ENCODE data around the gene BMP7. TPM values are rescaled to one million over a fixed set of nuclear protein-coding genes. Genes with fewer than 3 reads are reported as not detected.
"Not testable (repeated sequence)": the region's sequence is repeated elsewhere in the genome, so short reads cannot be mapped to it uniquely, and the experiment has no call there.

BMP7 gene
- total RNA-seq, 1 experiment from 2014 or later = not detected

GRCh38 chr20:57165427-57166004 lies 100.9 kb downstream of the BMP7 start:
- H3K36me3 ChIP-seq = no peaks in the 10 kb centered on the region
- no peaks in the 10 kb centered on the region for H3K27me3 ChIP-seq (replicated peaks)
- no peak overlapping the region for H3K27ac ChIP-seq
- H3K4me3 ChIP-seq = no peak overlapping the region
- H3K4me1 ChIP-seq (replicated peaks) = peaks cover 21% of the 10 kb centered on the region
- DNase-seq (ENCODE audit: low read depth in 1 of 2, low spot score in 2 of 2) = no peak
- H3K9me3 ChIP-seq (replicated peaks) = no peaks in the 10 kb centered on the region

- Histone ChIP-seq H3K36me3 (no peaks in the 10 kb centered on the region), H3K27me3 (replicated peaks) (no peaks in the 10 kb centered on the region), H3K4me3 (no peak overlapping the region), H3K9me3 (replicated peaks) (no peaks in the 10 kb centered on the region), H3K4me1 (replicated peaks) (peaks cover 21% of the 10 kb centered on the region), H3K27ac (no peak overlapping the region)
- no peak for DNase-seq (ENCODE audit: low read depth in 1 of 2, low spot score in 2 of 2)
These were observed 101.6 kb downstream of the BMP7 start for GRCh38 chr20:57164872-57165271.

GRCh38 chr20:57163041-57163440 lies 103.4 kb downstream of the BMP7 start:
- peaks cover 7% of the 10 kb centered on the region for H3K4me1 ChIP-seq (replicated peaks)
- H3K9me3 ChIP-seq (replicated peaks) = no peaks in the 10 kb centered on the region
- no peak overlapping the region for H3K4me3 ChIP-seq
- DNase-seq (ENCODE audit: low read depth in 1 of 2, low spot score in 2 of 2) = no peak
- no peaks in the 10 kb centered on the region for H3K27me3 ChIP-seq (replicated peaks)
- H3K36me3 ChIP-seq = no peaks in the 10 kb centered on the region
- no peak overlapping the region for H3K27ac ChIP-seq

GRCh38 chr20:57162362-57162652 lies 104.1 kb downstream of the BMP7 start:
- Histone ChIP-seq H3K9me3 (replicated peaks) (no peaks in the 10 kb centered on the region), H3K27me3 (replicated peaks) (no peaks in the 10 kb centered on the region), H3K36me3 (no peaks in the 10 kb centered on the region), H3K27ac (no peak overlapping the region), H3K4me1 (replicated peaks) (no peaks in the 10 kb centered on the region), H3K4me3 (no peak overlapping the region)
- DNase-seq (ENCODE audit: low read depth in 1 of 2, low spot score in 2 of 2) = no peak

- DNase-seq (ENCODE audit: low read depth in 1 of 2, low spot score in 2 of 2) = no peak
- Histone ChIP-seq H3K4me3 (no peak overlapping the region), H3K36me3 (no peaks in the 10 kb centered on the region), H3K4me1 (replicated peaks) (no peaks in the 10 kb centered on the region), H3K27ac (no peak overlapping the region), H3K27me3 (replicated peaks) (no peaks in the 10 kb centered on the region), H3K9me3 (replicated peaks) (no peaks in the 10 kb centered on the region)
These were observed 104.7 kb downstream of the BMP7 start for GRCh38 chr20:57161478-57162361.

DNA sequence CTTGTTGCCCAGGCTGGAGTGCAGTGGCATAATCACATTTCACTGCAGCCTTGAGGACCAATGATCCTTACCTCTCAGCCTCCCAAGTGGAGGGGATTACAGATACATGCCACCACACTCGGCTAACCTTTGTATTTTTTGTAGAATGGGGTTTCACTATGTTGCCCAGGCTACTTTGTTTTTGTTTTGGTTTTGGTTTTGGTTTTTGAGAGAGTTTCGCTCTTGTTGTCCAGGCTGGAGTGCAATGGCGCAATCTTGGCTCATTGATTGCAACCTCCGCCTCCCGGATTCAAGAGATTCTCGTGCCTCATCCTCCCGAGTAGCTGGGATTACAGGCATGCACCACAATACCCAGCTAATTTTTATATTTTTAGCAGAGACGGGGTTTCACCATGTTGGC lies 105.5 kb downstream of the BMP7 start:
- Histone ChIP-seq H3K27ac (no peak overlapping the region), H3K36me3 (no peaks in the 10 kb centered on the region), H3K4me3 (no peak overlapping the region), H3K4me1 (replicated peaks) (no peaks in the 10 kb centered on the region), H3K9me3 (replicated peaks) (no peaks in the 10 kb centered on the region), H3K27me3 (replicated peaks) (no peaks in the 10 kb centered on the region)
- DNase-seq (ENCODE audit: low read depth in 1 of 2, low spot score in 2 of 2) = no peak

DNA sequence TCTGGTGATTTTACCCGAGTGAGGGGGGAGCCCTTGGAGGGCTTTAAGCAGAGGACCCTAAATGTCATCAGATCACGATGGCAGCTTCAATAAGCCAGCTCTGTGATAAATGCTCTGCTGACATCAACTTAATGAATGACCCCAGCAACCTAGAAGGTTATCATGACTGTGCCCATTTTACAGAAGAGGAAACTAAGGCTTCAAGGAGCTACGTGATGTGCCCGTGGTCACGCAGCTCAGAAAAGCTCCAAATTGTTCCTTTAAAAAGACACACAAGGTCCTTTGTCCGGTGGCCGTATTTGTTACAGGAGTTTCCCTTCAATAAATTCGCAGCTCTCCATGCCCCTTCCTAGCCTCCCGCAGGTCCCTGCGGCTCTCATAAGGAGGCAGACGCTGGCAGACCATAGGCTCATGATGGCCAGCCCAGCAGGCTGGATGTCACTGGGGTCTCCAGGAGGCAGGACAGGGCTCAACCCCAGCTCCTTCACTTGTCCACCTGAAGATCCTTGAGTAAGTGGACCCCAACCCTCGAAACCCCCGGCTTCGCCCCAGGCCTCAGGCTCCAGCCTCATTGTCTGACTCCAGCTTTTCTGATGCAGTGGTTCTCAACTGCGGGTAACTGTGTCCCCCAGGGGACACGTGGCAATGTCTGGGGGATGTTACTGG lies 106.4 kb downstream of the BMP7 start:
- no peaks in the 10 kb centered on the region for H3K36me3 ChIP-seq
- H3K4me1 ChIP-seq (replicated peaks) = no peaks in the 10 kb centered on the region
- no peak overlapping the region for H3K4me3 ChIP-seq
- no peak overlapping the region for H3K27ac ChIP-seq
- no peak for DNase-seq (ENCODE audit: low read depth in 1 of 2, low spot score in 2 of 2)
- H3K9me3 ChIP-seq (replicated peaks) = no peaks in the 10 kb centered on the region
- H3K27me3 ChIP-seq (replicated peaks) = no peaks in the 10 kb centered on the region

- no peaks in the 10 kb centered on the region for H3K27me3 ChIP-seq (replicated peaks)
- no peak for DNase-seq (ENCODE audit: low read depth in 1 of 2, low spot score in 2 of 2)
- H3K36me3 ChIP-seq = no peaks in the 10 kb centered on the region
- H3K27ac ChIP-seq = no peak overlapping the region
- no peaks in the 10 kb centered on the region for H3K9me3 ChIP-seq (replicated peaks)
- H3K4me3 ChIP-seq = no peak overlapping the region
- no peaks in the 10 kb centered on the region for H3K4me1 ChIP-seq (replicated peaks)
These were observed 107.1 kb downstream of the BMP7 start for GRCh38 chr20:57159193-57159851.

DNA sequence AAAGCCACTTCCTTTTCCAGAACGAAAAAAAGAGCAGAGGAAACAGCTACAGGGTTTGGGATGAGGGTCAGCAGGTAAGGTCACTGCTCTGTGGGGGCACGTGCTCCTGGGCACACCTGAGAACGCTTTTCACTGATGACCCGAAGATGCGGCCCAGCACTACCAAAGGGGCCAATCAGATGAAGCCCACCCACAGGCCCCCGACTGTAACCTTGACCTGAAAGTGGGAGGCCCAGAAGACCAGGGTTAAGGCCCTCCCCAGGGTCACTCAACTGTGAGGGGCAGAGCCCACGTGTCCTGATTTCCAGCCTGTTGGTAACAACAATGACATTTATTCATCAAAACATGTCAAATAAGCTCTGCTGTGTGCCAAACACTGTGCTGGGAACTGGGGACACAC lies 108.0 kb downstream of the BMP7 start:
- no peaks in the 10 kb centered on the region for H3K36me3 ChIP-seq
- no peak overlapping the region for H3K4me3 ChIP-seq
- DNase-seq (ENCODE audit: low read depth in 1 of 2, low spot score in 2 of 2) = no peak
- no peak overlapping the region for H3K27ac ChIP-seq
- no peaks in the 10 kb centered on the region for H3K9me3 ChIP-seq (replicated peaks)
- no peaks in the 10 kb centered on the region for H3K4me1 ChIP-seq (replicated peaks)
- no peaks in the 10 kb centered on the region for H3K27me3 ChIP-seq (replicated peaks)

DNA sequence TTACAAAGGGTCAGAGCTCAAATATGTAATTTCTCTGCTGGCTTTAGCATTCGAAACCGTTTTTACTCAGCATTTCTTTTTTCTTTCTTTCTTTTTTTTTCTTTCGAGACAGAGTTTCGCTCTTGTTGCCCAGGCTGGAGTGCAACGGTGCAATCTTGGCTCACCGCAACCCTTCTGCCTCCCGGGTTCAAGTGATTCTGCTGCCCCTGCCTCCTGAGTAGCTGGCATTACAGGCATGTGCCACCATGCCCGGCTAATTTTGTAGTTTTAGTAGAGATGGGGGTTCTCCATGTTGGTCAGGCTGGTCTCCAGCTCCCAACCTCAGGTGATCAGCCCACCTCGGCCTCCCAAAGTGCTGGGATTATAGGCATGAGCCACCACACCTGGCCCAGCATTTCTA lies 108.7 kb downstream of the BMP7 start:
- H3K27ac ChIP-seq; DNase-seq (ENCODE audit: low read depth in 1 of 2, low spot score in 2 of 2); H3K9me3 ChIP-seq (replicated peaks); H3K27me3 ChIP-seq (replicated peaks); H3K4me1 ChIP-seq (replicated peaks); H3K36me3 ChIP-seq; H3K4me3 ChIP-seq: not testable (repeated sequence)

DNA sequence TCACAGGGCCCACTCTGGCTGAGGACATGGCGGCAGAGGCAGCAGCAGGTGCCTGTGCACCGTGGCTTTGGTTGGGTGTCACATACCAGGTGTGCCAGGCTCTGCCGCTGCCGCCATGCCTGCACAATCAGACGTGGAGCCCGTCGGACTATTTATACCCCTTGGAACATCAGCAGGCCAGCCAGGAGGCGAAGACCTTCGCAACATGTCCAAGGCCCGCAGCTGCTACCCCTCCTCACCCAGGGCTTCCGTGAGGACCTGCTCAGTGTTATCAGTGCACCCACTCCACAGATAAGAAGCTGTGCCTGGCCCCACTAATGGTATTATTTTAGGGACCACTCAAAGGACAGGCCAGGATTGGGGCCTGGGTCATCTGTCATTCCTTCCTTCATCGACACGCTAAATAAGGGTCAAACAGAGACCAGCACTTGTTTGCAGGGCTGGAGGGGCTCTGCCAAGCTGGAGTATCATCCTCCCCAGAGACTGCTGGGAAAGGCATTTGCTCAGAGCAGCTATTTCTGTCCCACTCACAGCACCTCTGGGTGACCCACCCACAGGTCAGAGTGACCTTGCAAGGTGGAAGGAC lies 109.2 kb downstream of the BMP7 start:
- Histone ChIP-seq H3K4me1 (replicated peaks) (no peaks in the 10 kb centered on the region), H3K36me3 (no peaks in the 10 kb centered on the region), H3K27ac (no peak overlapping the region), H3K27me3 (replicated peaks) (no peaks in the 10 kb centered on the region), H3K4me3 (no peak overlapping the region), H3K9me3 (replicated peaks) (no peaks in the 10 kb centered on the region)
- no peak for DNase-seq (ENCODE audit: low read depth in 1 of 2, low spot score in 2 of 2)

GRCh38 chr20:57156011-57156729 lies 110.3 kb downstream of the BMP7 start:
- Histone ChIP-seq H3K27ac (no peak overlapping the region), H3K27me3 (replicated peaks) (no peaks in the 10 kb centered on the region), H3K4me3 (no peak overlapping the region), H3K9me3 (replicated peaks) (no peaks in the 10 kb centered on the region), H3K36me3 (no peaks in the 10 kb centered on the region), H3K4me1 (replicated peaks) (no peaks in the 10 kb centered on the region)
- no peak for DNase-seq (ENCODE audit: low read depth in 1 of 2, low spot score in 2 of 2)

GRCh38 chr20:57155415-57155814 lies 111.0 kb downstream of the BMP7 start:
- H3K27ac ChIP-seq = no peak overlapping the region
- H3K9me3 ChIP-seq (replicated peaks) = no peaks in the 10 kb centered on the region
- H3K4me1 ChIP-seq (replicated peaks) = no peaks in the 10 kb centered on the region
- no peak for DNase-seq (ENCODE audit: low read depth in 1 of 2, low spot score in 2 of 2)
- H3K4me3 ChIP-seq = no peak overlapping the region
- no peaks in the 10 kb centered on the region for H3K27me3 ChIP-seq (replicated peaks)
- H3K36me3 ChIP-seq = no peaks in the 10 kb centered on the region

Measured in SJSA1 (cell line).